Neural crest cell (in vitro differentiated cells): Measurements from ENCODE around the gene GNAI3. TPM values are rescaled to one million over a fixed set of nuclear protein-coding genes. Genes with fewer than 3 reads are reported as not detected.
A peak's percentile ranks its signal among the peaks of the same experiment; 100 is the strongest.

Experiments
- DNase-seq: peaks from one replicate; pipeline ENCODE4 v3.0.0; 2021; ENCODE audit warnings: low read depth, mixed read lengths, low spot score
- H3K27ac Mint-ChIP-seq: one replicate; pipeline ENCODE4 v1.8.0; 2021; ENCODE audit warnings: mild to moderate bottlenecking, mixed read lengths; ENCODE audit not compliant: unreplicated experiment
- H3K27me3 Mint-ChIP-seq: 2 replicates; pipeline ENCODE4 v1.8.0; 2021; ENCODE audit warnings: low read depth, mild to moderate bottlenecking, mixed read lengths
- H3K36me3 Mint-ChIP-seq: 2 replicates; pipeline ENCODE4 v1.8.0; 2021; ENCODE audit warnings: low read depth, mild to moderate bottlenecking, mixed read lengths
- H3K4me1 Mint-ChIP-seq: 2 replicates; pipeline ENCODE4 v1.8.0; 2021; ENCODE audit warnings: mixed read lengths
- H3K4me3 Mint-ChIP-seq: one replicate; pipeline ENCODE4 v1.8.0; 2021; ENCODE audit warnings: mild to moderate bottlenecking, mixed read lengths
- H3K9me3 Mint-ChIP-seq: 2 replicates; pipeline ENCODE4 v1.8.0; 2021; ENCODE audit warnings: mixed read lengths
- CTCF ChIP-seq: fragments of 200-600 bp; sonication (generic); conservative IDR thresholded peaks from 2 replicates; pipeline ENCODE4 v1.5.0; 2021; ENCODE audit warnings: antibody characterized with exemption, mild to moderate bottlenecking
- total RNA-seq: library from RNA; stranded (reverse); gene quantifications from 2 replicates; pipeline ENCODE4 v1.2.1, GENCODE V29; 2021

The GNAI3 gene
- total RNA-seq, 1 donor from 2014 or later, result 9.8 TPM

GRCh38 chr1:109631513-109632505 is 83.4 kb downstream of the GNAI3 start:
- peaks cover 13% of the 10 kb centered on the region for H3K4me1 Mint-ChIP-seq
- no peak for DNase-seq
- H3K4me3 Mint-ChIP-seq, result no peak overlapping the region
- TF ChIP-seq CTCF, result no peak
- no peaks in the 10 kb centered on the region for H3K9me3 Mint-ChIP-seq
- H3K36me3 Mint-ChIP-seq, result peaks cover 3% of the 10 kb centered on the region
- no peaks in the 10 kb centered on the region for H3K27me3 Mint-ChIP-seq
- H3K27ac Mint-ChIP-seq, result peak overlapping the region; percentile 35

GRCh38 chr1:109632671-109633346 is 84.4 kb downstream of the GNAI3 start:
- Mint-ChIP-seq H3K27me3 (no peaks in the 10 kb centered on the region), H3K4me3 (no peak overlapping the region), H3K9me3 (no peaks in the 10 kb centered on the region), H3K36me3 (peaks cover 3% of the 10 kb centered on the region), H3K4me1 (peaks cover 14% of the 10 kb centered on the region), H3K27ac (no peak overlapping the region)
- no peak for TF ChIP-seq CTCF
- DNase-seq, result no peak

- H3K36me3 Mint-ChIP-seq, result peaks cover 2% of the 10 kb centered on the region
- no peak overlapping the region for H3K4me3 Mint-ChIP-seq
- no peaks in the 10 kb centered on the region for H3K9me3 Mint-ChIP-seq
- no peak overlapping the region for H3K27ac Mint-ChIP-seq
- no peak for DNase-seq
- no peak for TF ChIP-seq CTCF
- no peaks in the 10 kb centered on the region for H3K27me3 Mint-ChIP-seq
- peaks cover 14% of the 10 kb centered on the region for H3K4me1 Mint-ChIP-seq
These were observed 85.9 kb downstream of the GNAI3 start for GRCh38 chr1:109634292-109634691.

- Mint-ChIP-seq H3K4me3 (no peak overlapping the region), H3K27ac (no peak overlapping the region), H3K36me3 (no peaks in the 10 kb centered on the region), H3K9me3 (no peaks in the 10 kb centered on the region), H3K27me3 (no peaks in the 10 kb centered on the region), H3K4me1 (peaks cover 15% of the 10 kb centered on the region)
- no peak for DNase-seq
- TF ChIP-seq CTCF, result no peak
These were observed 86.6 kb downstream of the GNAI3 start for GRCh38 chr1:109634771-109635750.

GRCh38 chr1:109635862-109636200 is 87.4 kb downstream of the GNAI3 start:
- Mint-ChIP-seq H3K36me3 (no peaks in the 10 kb centered on the region), H3K27ac (no peak overlapping the region), H3K27me3 (no peaks in the 10 kb centered on the region), H3K9me3 (no peaks in the 10 kb centered on the region), H3K4me1 (peaks cover 17% of the 10 kb centered on the region), H3K4me3 (no peak overlapping the region)
- DNase-seq, result no peak
- TF ChIP-seq CTCF, result no peak
